K562 (cell line): ENCODE results near the gene RBFA. TPM values are rescaled to one million over a fixed set of nuclear protein-coding genes. Genes with fewer than 3 reads are reported as not detected.

ENCODE experiments used
- BHLHE40 ChIP-seq: IDR thresholded peaks from 2 replicates; pipeline ENCODE4 v1.6.1; 2011; ENCODE audit warnings: low read length, improper control_type of control experiment
- HDAC6 ChIP-seq: IDR thresholded peaks from 2 replicates; pipeline ENCODE4 v1.6.1; 2012; ENCODE audit warnings: low read depth, mild to moderate bottlenecking, control low read depth, inconsistent platforms, low read length, moderate library complexity
- HLTF ChIP-seq: fragments of 450-650 bp; IDR thresholded peaks from 2 replicates; pipeline ENCODE4 v1.6.1; 2016
- NEUROD1 ChIP-seq: fragments of 150-350 bp; IDR thresholded peaks from 2 replicates; pipeline ENCODE4 v1.6.1; 2014; ENCODE audit warnings: borderline replicate concordance, low read length, low read depth; ENCODE audit not compliant: partially characterized antibody
- OTX1 ChIP-seq: fragments of 450-650 bp; formaldehyde crosslinking; IDR thresholded peaks from 2 replicates; pipeline ENCODE4 v1.4.0; 2022; ENCODE audit warnings: mild to moderate bottlenecking
- RBM25 ChIP-seq: fragments of 200-400 bp; formaldehyde crosslinking; IDR thresholded peaks from 2 replicates; pipeline ENCODE4 v1.6.1; 2018; ENCODE audit warnings: low read length, low read depth, moderate library complexity; ENCODE audit not compliant: severe bottlenecking
- RBM39 ChIP-seq: fragments of 200-400 bp; formaldehyde crosslinking; optimal IDR thresholded peaks from 2 replicates; pipeline ENCODE3; 2018; ENCODE audit warnings: low read depth, low read length
- RCOR1 ChIP-seq, 2 experiments: IDR thresholded peaks; 2 replicates each; pipeline ENCODE4 v1.6.1; 2012; ENCODE audit warnings: low read depth in 2 of 2, low read length in 2 of 2, borderline replicate concordance in 1 of 2, improper control_type of control experiment in 1 of 2
- polyA plus RNA-seq, 8 experiments: library from polyadenylated mRNA; depleted of rRNA in 4 of 8; stranded (reverse) in 5 of 8; unstranded in 3 of 8; fragments of >200 nt; fragmentation: Nextera tagmentation in 2 of 8; fragmentation: Illumina TruSeq in 1 of 8; extraction: Ambion mirVana in 2 of 8; extraction: Trizol in 1 of 8; gene quantifications; 2 replicates each; pipeline versions ENCODE4 v1.2.1 to v1.2.3, GENCODE V29; 2011 to 2014; ENCODE audit warnings: inconsistent platforms in 1 of 8, missing spikeins in 1 of 8
- total RNA-seq, 7 experiments: library from RNA; depleted of rRNA in 6 of 7; stranded (reverse); fragments of >200 nt in 6 of 7; fragmentation: Illumina TruSeq in 2 of 7; extraction: Trizol in 2 of 7; gene quantifications; 2 replicates each; pipeline versions ENCODE4 v1.2.1 to v1.2.3, GENCODE V29; 2011 to 2021; ENCODE audit warnings: low replicate concordance in 1 of 7
- TF ChIP-seq, protein P1 (sequence below), 2 experiments: fragments of 450-650 bp in 1 of 2; IDR thresholded peaks; 2 replicates each; pipeline ENCODE4 v1.6.1; 2011 to 2017; ENCODE audit warnings: low read depth in 2 of 2, antibody characterized with exemption in 1 of 2, borderline replicate concordance in 1 of 2, low read length in 1 of 2, mild to moderate bottlenecking in 1 of 2, mixed read lengths in 1 of 2; ENCODE audit not compliant: control insufficient read depth in 1 of 2
- TF ChIP-seq, protein P2 (sequence below): conservative IDR thresholded peaks from 2 replicates; pipeline ENCODE4 v1.6.1; 2011; ENCODE audit warnings: low read depth, mild to moderate bottlenecking, low read length; ENCODE audit not compliant: control insufficient read depth
- TF ChIP-seq, protein P3 (sequence below), 3 experiments: fragments of 200-800 bp in 1 of 3; fragments of 250-450 bp in 1 of 3; fragments of 450-650 bp in 1 of 3; sonication (Bioruptor Pico) in 1 of 3; sonication (Bioruptor generic) in 1 of 3; formaldehyde crosslinking in 1 of 3; IDR thresholded peaks; 2 replicates each; pipeline versions ENCODE4 v1.6.1 to v1.8.0; 2016 to 2022; ENCODE audit warnings: mild to moderate bottlenecking in 2 of 3, missing genetic modification characterization in 2 of 3, missing compliant biosample characterization in 1 of 3, moderate library complexity in 1 of 3
- TF ChIP-seq, protein P4 (sequence below), 2 experiments: fragments of 200-800 bp in 1 of 2; sonication (Bioruptor generic) in 1 of 2; sonication (generic) in 1 of 2; formaldehyde crosslinking in 1 of 2; IDR thresholded peaks in 1 of 2; conservative IDR thresholded peaks in 1 of 2; 2 replicates each; pipeline versions ENCODE4 v1.5.0 to v1.6.1; 2016 to 2020; ENCODE audit warnings: missing compliant biosample characterization in 1 of 2, missing genetic modification characterization in 1 of 2, missing genetic modification reagents in 1 of 2
- TF ChIP-seq, protein P5 (sequence below): fragments of 250-450 bp; sonication (Bioruptor Pico); IDR thresholded peaks from 2 replicates; pipeline ENCODE4 v1.8.0; 2021; ENCODE audit warnings: borderline replicate concordance, mild to moderate bottlenecking, moderate library complexity; ENCODE audit not compliant: poor library complexity, severe bottlenecking
- TF ChIP-seq, protein P6 (sequence below): fragments of 250-450 bp; sonication (Bioruptor Pico); IDR thresholded peaks from 2 replicates; pipeline ENCODE4 v1.5.0; 2021

RBFA gene
- total and polyA plus RNA-seq, 9 of the 15 experiments (the other 6 are each of a cell fraction or from before 2014, with no cell fraction given), result 3.4 to 41.9 (median 25.8) TPM

DNA sequence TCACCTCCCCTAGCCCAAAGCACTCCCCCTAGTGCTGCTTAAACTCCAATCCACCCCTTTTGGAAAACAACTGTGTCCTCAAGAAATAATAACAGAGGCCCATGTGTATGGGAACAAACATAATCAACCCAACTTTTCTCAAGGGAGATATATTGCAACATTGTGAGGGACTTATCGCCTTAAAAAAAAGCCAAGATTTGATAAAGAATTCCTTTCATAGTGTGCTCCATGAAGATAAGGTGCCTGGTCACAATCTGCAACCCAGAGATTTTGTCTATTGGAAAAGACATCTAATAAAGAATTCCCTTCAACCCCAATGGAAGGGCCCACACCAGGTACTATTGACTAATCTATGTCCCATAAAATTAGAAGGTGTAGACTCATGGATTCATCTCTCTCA lies 4.5 kb upstream of the RBFA start (continued):
- TF ChIP-seq, protein P1, sequence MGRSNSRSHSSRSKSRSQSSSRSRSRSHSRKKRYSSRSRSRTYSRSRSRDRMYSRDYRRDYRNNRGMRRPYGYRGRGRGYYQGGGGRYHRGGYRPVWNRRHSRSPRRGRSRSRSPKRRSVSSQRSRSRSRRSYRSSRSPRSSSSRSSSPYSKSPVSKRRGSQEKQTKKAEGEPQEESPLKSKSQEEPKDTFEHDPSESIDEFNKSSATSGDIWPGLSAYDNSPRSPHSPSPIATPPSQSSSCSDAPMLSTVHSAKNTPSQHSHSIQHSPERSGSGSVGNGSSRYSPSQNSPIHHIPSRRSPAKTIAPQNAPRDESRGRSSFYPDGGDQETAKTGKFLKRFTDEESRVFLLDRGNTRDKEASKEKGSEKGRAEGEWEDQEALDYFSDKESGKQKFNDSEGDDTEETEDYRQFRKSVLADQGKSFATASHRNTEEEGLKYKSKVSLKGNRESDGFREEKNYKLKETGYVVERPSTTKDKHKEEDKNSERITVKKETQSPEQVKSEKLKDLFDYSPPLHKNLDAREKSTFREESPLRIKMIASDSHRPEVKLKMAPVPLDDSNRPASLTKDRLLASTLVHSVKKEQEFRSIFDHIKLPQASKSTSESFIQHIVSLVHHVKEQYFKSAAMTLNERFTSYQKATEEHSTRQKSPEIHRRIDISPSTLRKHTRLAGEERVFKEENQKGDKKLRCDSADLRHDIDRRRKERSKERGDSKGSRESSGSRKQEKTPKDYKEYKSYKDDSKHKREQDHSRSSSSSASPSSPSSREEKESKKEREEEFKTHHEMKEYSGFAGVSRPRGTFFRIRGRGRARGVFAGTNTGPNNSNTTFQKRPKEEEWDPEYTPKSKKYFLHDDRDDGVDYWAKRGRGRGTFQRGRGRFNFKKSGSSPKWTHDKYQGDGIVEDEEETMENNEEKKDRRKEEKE (IDR thresholded peaks at IDR 0.05; ENCODE audit: borderline replicate concordance in 1 of 2, control insufficient read depth in 1 of 2, low read depth in 2 of 2, low read length in 1 of 2), result no peak
- TF ChIP-seq BHLHE40, result no peak
- no peak for TF ChIP-seq OTX1 (CRISPR knock-in tag)
- TF ChIP-seq, protein P2, sequence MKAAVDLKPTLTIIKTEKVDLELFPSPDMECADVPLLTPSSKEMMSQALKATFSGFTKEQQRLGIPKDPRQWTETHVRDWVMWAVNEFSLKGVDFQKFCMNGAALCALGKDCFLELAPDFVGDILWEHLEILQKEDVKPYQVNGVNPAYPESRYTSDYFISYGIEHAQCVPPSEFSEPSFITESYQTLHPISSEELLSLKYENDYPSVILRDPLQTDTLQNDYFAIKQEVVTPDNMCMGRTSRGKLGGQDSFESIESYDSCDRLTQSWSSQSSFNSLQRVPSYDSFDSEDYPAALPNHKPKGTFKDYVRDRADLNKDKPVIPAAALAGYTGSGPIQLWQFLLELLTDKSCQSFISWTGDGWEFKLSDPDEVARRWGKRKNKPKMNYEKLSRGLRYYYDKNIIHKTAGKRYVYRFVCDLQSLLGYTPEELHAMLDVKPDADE, result no peak
- no peak for TF ChIP-seq NEUROD1
- TF ChIP-seq HLTF, result no peak
- TF ChIP-seq, protein P3, sequence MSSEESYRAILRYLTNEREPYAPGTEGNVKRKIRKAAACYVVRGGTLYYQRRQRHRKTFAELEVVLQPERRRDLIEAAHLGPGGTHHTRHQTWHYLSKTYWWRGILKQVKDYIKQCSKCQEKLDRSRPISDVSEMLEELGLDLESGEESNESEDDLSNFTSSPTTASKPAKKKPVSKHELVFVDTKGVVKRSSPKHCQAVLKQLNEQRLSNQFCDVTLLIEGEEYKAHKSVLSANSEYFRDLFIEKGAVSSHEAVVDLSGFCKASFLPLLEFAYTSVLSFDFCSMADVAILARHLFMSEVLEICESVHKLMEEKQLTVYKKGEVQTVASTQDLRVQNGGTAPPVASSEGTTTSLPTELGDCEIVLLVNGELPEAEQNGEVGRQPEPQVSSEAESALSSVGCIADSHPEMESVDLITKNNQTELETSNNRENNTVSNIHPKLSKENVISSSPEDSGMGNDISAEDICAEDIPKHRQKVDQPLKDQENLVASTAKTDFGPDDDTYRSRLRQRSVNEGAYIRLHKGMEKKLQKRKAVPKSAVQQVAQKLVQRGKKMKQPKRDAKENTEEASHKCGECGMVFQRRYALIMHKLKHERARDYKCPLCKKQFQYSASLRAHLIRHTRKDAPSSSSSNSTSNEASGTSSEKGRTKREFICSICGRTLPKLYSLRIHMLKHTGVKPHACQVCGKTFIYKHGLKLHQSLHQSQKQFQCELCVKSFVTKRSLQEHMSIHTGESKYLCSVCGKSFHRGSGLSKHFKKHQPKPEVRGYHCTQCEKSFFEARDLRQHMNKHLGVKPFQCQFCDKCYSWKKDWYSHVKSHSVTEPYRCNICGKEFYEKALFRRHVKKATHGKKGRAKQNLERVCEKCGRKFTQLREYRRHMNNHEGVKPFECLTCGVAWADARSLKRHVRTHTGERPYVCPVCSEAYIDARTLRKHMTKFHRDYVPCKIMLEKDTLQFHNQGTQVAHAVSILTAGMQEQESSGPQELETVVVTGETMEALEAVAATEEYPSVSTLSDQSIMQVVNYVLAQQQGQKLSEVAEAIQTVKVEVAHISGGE (CRISPR knock-in tag; IDR thresholded peaks at IDR 0.05), result no peak
- TF ChIP-seq, protein P4, sequence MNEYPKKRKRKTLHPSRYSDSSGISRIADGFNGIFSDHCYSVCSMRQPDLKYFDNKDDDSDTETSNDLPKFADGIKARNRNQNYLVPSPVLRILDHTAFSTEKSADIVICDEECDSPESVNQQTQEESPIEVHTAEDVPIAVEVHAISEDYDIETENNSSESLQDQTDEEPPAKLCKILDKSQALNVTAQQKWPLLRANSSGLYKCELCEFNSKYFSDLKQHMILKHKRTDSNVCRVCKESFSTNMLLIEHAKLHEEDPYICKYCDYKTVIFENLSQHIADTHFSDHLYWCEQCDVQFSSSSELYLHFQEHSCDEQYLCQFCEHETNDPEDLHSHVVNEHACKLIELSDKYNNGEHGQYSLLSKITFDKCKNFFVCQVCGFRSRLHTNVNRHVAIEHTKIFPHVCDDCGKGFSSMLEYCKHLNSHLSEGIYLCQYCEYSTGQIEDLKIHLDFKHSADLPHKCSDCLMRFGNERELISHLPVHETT (CRISPR knock-in tag; conservative IDR thresholded peaks at IDR 0.05 in 1 of 2, IDR thresholded peaks at IDR 0.05 in 1 of 2), result no peak
- TF ChIP-seq RBM25, result no peak
- no peak for TF ChIP-seq RCOR1 (IDR thresholded peaks at IDR 0.05; ENCODE audit: borderline replicate concordance in 1 of 2, low read depth in 2 of 2, low read length in 2 of 2)
- TF ChIP-seq, protein P5, sequence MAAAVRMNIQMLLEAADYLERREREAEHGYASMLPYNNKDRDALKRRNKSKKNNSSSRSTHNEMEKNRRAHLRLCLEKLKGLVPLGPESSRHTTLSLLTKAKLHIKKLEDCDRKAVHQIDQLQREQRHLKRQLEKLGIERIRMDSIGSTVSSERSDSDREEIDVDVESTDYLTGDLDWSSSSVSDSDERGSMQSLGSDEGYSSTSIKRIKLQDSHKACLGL, result no peak
- TF ChIP-seq, protein P6, sequence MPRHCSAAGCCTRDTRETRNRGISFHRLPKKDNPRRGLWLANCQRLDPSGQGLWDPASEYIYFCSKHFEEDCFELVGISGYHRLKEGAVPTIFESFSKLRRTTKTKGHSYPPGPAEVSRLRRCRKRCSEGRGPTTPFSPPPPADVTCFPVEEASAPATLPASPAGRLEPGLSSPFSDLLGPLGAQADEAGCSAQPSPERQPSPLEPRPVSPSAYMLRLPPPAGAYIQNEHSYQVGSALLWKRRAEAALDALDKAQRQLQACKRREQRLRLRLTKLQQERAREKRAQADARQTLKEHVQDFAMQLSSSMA (CRISPR knock-in tag), result no peak
- TF ChIP-seq RBM39, result no peak
- TF ChIP-seq HDAC6, result no peak
